Measurements from ENCODE around the gene WDR5B.

WDR5B gene

GRCh38 chr3:122407946-122408345, 7.9 kb downstream of the WDR5B start:
- no peak for DNase-seq

- DNase-seq, result no peak
These were observed 9.7 kb downstream of the WDR5B start for GRCh38 chr3:122406198-122406597.

- DNase-seq, result no peak
These were observed 10.8 kb downstream of the WDR5B start for GRCh38 chr3:122405015-122405414.

GRCh38 chr3:122403489-122403888, 12.4 kb downstream of the WDR5B start:
- no peak for DNase-seq

- DNase-seq, result no peak
These were observed 16.9 kb downstream of the WDR5B start for GRCh38 chr3:122398920-122399319.

GRCh38 chr3:122397201-122397600, 18.7 kb downstream of the WDR5B start:
- peak; percentile 41 to 86 for DNase-seq

GRCh38 chr3:122396511-122396910, 19.4 kb downstream of the WDR5B start:
- DNase-seq, result peak in 1 of 2 donors; percentile 39

GRCh38 chr3:122395582-122395981, 20.3 kb downstream of the WDR5B start:
- no peak for DNase-seq

- no peak for DNase-seq
These were observed 21.7 kb downstream of the WDR5B start for GRCh38 chr3:122394173-122394572.

GRCh38 chr3:122392868-122393844, 22.7 kb downstream of the WDR5B start:
- DNase-seq, result peak; percentile 51 to 68

- DNase-seq, result no peak
These were observed 24.0 kb downstream of the WDR5B start for GRCh38 chr3:122391681-122392446.

- DNase-seq, result no peak
These were observed 25.2 kb downstream of the WDR5B start for GRCh38 chr3:122390665-122391064.

GRCh38 chr3:122389892-122390291, 26.0 kb downstream of the WDR5B start:
- DNase-seq, result no peak

- DNase-seq, result no peak
These were observed 26.7 kb downstream of the WDR5B start for GRCh38 chr3:122389197-122389596.

GRCh38 chr3:122387709-122388108, 28.2 kb downstream of the WDR5B start:
- DNase-seq, result no peak

- DNase-seq, result peak; percentile 88 to 95
These were observed 31.8 kb downstream of the WDR5B start, which contains the start of gene FAM162A for GRCh38 chr3:122383771-122384697. FAM162A (plus strand) TSS chr3:122384182; CDS start chr3:122384266, 84 bp downstream.

- peak; percentile 71 to 87 for DNase-seq
These were observed 32.8 kb downstream of the WDR5B start, which contains the start of gene MIX23 for GRCh38 chr3:122382888-122383666. MIX23 (minus strand) TSS chr3:122383231; CDS start chr3:122383224, 7 bp downstream.

- DNase-seq, result no peak
These were observed 37.9 kb downstream of the WDR5B start for GRCh38 chr3:122377975-122378374.

GRCh38 chr3:122374034-122374433, 41.8 kb downstream of the WDR5B start:
- DNase-seq, result no peak

GRCh38 chr3:122366379-122366749, 49.5 kb downstream of the WDR5B start:
- DNase-seq, result no peak

- DNase-seq, result peak; percentile 46 to 74
These were observed 50.1 kb downstream of the WDR5B start for GRCh38 chr3:122365582-122366378.
